GM12801 (cell line): Measurements from ENCODE around the gene KCNJ12.

Experiments used
- CTCF ChIP-seq: IDR thresholded peaks from one replicate; pipeline ENCODE4 v1.5.1; 2011; ENCODE audit warnings: control low read depth; ENCODE audit not compliant: insufficient read length; ENCODE audit errors: extremely low read depth

KCNJ12 gene

GRCh38 chr17:21353326-21354010 lies 22.7 kb upstream of the KCNJ12 start:
- no peak for TF ChIP-seq CTCF

- TF ChIP-seq CTCF: no peak
These were observed 21.3 kb upstream of the KCNJ12 start for GRCh38 chr17:21354796-21355385.

- TF ChIP-seq CTCF: no peak
These were observed 20.6 kb upstream of the KCNJ12 start for GRCh38 chr17:21355586-21355985.

GRCh38 chr17:21356537-21357127 lies 19.5 kb upstream of the KCNJ12 start:
- no peak for TF ChIP-seq CTCF

- TF ChIP-seq CTCF: no peak
These were observed 18.9 kb upstream of the KCNJ12 start for GRCh38 chr17:21357281-21357680.

GRCh38 chr17:21357696-21358656 lies 18.2 kb upstream of the KCNJ12 start:
- no peak for TF ChIP-seq CTCF

- TF ChIP-seq CTCF: no peak
These were observed 17.3 kb upstream of the KCNJ12 start for GRCh38 chr17:21358682-21359482.
